Stimulated activated CD8-positive, alpha-beta memory T cell treated with anti-CD3 and anti-CD28 coated beads, Interleukin-12 subunit alpha, Interleukin-12 subunit beta, amount 100 ng/mL, for 24 hours (primary cell): ENCODE data around the gene ATP13A2.

ENCODE experiments used
- DNase-seq: peaks from one replicate; pipeline ENCODE4 v3.0.0-alpha.2; 2020; ENCODE audit errors: extremely low read depth

The ATP13A2 gene

GRCh38 chr1:17004466-17005364 is 7.0 kb downstream of the ATP13A2 start:
- DNase-seq = no peak

- DNase-seq = no peak
These were observed 9.2 kb downstream of the ATP13A2 start for GRCh38 chr1:17002524-17002902.

GRCh38 chr1:17001760-17002523 is 9.8 kb downstream of the ATP13A2 start:
- no peak for DNase-seq

- no peak for DNase-seq
These were observed 11.9 kb downstream of the ATP13A2 start for GRCh38 chr1:16999863-17000262.

GRCh38 chr1:16998589-16998988 is 13.1 kb downstream of the ATP13A2 start:
- no peak for DNase-seq

- DNase-seq = no peak
These were observed 14.9 kb downstream of the ATP13A2 start for GRCh38 chr1:16996845-16997244.

- DNase-seq = no peak
These were observed 18.1 kb downstream of the ATP13A2 start for GRCh38 chr1:16993521-16994038.

GRCh38 chr1:16992675-16993074 is 19.1 kb downstream of the ATP13A2 start:
- DNase-seq = no peak

GRCh38 chr1:16992102-16992501 is 19.6 kb downstream of the ATP13A2 start:
- no peak for DNase-seq

GRCh38 chr1:16991571-16991970 is 20.2 kb downstream of the ATP13A2 start:
- DNase-seq = no peak

GRCh38 chr1:16989676-16990391 is 21.9 kb downstream of the ATP13A2 start:
- no peak for DNase-seq

GRCh38 chr1:16988210-16988609 is 23.5 kb downstream of the ATP13A2 start:
- no peak for DNase-seq

GRCh38 chr1:16986962-16987361 is 24.8 kb downstream of the ATP13A2 start:
- no peak for DNase-seq

GRCh38 chr1:16986560-16986959 is 25.2 kb downstream of the ATP13A2 start:
- no peak for DNase-seq

- DNase-seq = no peak
These were observed 25.6 kb downstream of the ATP13A2 start for GRCh38 chr1:16986113-16986512.

- no peak for DNase-seq
These were observed 27.0 kb downstream of the ATP13A2 start for GRCh38 chr1:16984717-16985116.

- DNase-seq = no peak
These were observed 28.1 kb downstream of the ATP13A2 start for GRCh38 chr1:16983649-16984048.

GRCh38 chr1:16982902-16983301 is 28.8 kb downstream of the ATP13A2 start:
- DNase-seq = no peak

GRCh38 chr1:16981269-16981849 is 30.4 kb downstream of the ATP13A2 start:
- DNase-seq = no peak

- DNase-seq = no peak
These were observed 31.1 kb downstream of the ATP13A2 start, which contains the start of gene MFAP2 for GRCh38 chr1:16980473-16981268. MFAP2 (minus strand) TSS chr1:16980620; CDS start chr1:16978273, 2,347 bp downstream.
